ENCODE data around the gene ALOX15B. TPM values are rescaled to one million over a fixed set of nuclear protein-coding genes. Genes with fewer than 3 reads are reported as not detected.
A peak's percentile ranks its signal among the peaks of the same experiment; 100 is the strongest.

ALOX15B gene
- total and polyA plus RNA-seq, 2 of the 13 experiments (the other 11 are each of a cell fraction or from before 2014, with no cell fraction given) = not detected

DNA sequence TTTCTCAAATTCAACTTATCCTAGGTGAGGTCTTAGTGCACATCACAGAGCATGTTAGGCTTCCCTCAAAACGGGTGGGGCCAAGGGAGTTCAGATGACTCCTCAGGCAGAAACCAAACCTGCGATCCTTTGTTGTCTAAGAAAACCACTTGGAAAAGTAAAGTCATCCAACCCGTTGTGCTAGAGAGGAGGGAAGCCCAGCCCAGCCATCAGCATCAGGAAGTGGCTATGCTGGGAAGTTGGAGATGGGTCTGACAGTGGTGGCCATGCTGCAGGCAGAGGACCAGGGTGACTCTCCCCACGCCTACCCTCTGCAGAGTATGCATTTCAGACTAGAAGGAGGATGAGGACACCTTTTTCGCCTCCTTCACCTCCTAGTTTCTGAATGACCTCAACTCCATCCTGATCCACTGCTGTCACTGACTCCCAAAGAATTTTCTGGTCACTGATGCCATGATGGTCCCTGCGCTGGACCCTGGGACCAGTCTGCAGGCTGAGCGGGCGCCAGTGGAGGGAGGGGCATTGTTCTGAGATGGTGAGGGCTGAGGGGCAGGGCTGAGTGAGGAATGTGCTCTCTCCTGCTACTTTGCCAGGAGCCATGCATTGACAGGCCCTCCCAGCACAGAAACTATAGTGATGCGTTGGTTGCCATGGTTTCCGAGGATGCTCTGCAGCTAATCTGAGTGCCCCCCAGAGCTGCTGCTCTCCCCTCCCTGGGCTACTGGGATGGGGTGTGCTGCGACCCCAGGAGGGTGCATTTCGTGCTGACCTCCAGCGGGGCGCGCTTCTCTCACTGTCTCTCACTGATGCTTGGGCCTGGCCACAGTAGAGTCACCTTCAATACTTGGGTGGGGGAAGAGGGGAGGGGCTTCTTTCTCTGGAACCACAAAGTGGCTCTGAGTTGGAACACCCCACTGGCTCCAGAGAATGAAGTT is 28.2 kb downstream of the ALOX15B start (continued):
- TF ChIP-seq, protein P1, sequence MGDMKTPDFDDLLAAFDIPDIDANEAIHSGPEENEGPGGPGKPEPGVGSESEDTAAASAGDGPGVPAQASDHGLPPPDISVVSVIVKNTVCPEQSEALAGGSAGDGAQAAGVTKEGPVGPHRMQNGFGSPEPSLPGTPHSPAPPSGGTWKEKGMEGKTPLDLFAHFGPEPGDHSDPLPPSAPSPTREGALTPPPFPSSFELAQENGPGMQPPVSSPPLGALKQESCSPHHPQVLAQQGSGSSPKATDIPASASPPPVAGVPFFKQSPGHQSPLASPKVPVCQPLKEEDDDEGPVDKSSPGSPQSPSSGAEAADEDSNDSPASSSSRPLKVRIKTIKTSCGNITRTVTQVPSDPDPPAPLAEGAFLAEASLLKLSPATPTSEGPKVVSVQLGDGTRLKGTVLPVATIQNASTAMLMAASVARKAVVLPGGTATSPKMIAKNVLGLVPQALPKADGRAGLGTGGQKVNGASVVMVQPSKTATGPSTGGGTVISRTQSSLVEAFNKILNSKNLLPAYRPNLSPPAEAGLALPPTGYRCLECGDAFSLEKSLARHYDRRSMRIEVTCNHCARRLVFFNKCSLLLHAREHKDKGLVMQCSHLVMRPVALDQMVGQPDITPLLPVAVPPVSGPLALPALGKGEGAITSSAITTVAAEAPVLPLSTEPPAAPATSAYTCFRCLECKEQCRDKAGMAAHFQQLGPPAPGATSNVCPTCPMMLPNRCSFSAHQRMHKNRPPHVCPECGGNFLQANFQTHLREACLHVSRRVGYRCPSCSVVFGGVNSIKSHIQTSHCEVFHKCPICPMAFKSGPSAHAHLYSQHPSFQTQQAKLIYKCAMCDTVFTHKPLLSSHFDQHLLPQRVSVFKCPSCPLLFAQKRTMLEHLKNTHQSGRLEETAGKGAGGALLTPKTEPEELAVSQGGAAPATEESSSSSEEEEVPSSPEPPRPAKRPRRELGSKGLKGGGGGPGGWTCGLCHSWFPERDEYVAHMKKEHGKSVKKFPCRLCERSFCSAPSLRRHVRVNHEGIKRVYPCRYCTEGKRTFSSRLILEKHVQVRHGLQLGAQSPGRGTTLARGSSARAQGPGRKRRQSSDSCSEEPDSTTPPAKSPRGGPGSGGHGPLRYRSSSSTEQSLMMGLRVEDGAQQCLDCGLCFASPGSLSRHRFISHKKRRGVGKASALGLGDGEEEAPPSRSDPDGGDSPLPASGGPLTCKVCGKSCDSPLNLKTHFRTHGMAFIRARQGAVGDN (CRISPR knock-in tag; IDR thresholded peaks at IDR 0.05) = peak; percentile 41
- TF ChIP-seq, protein P2, sequence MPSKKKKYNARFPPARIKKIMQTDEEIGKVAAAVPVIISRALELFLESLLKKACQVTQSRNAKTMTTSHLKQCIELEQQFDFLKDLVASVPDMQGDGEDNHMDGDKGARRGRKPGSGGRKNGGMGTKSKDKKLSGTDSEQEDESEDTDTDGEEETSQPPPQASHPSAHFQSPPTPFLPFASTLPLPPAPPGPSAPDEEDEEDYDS (CRISPR knock-in tag; IDR thresholded peaks at IDR 0.05) = no peak
- TF ChIP-seq ZMYM3 (CRISPR knock-in tag; IDR thresholded peaks at IDR 0.05) (no peak), HOXA7 (CRISPR knock-in tag; IDR thresholded peaks at IDR 0.05) (0 out of 2 replicates have a peak, but pooled peaks have one; percentile 9), POLR2A (IDR thresholded peaks at IDR 0.05; ENCODE audit: insufficient read depth in 1 of 2, low read depth in 2 of 2, low read length in 2 of 2) (peak in 1 of 2 experiments; percentile 45; a peak in 1 of 4 replicates), ZNF772 (CRISPR knock-in tag; IDR thresholded peaks at IDR 0.05) (no peak; the same call in 1 of the 2 replicates), ZNF891 (CRISPR knock-in tag; IDR thresholded peaks at IDR 0.05) (no peak), MIXL1 (CRISPR knock-in tag; IDR thresholded peaks at IDR 0.05) (no peak), AGO1 (IDR thresholded peaks at IDR 0.05; ENCODE audit: low read depth, low read length, poor library complexity, severe bottlenecking) (peak; percentile 91), ZBTB7A (CRISPR knock-in tag; IDR thresholded peaks at IDR 0.05) (peak; percentile 21; the same call in 1 of the 2 replicates), PHB2 (IDR thresholded peaks at IDR 0.05; ENCODE audit: partially characterized antibody) (no peak), HDAC1 (CRISPR knock-in tag; IDR thresholded peaks at IDR 0.05) (peak; percentile 25; the same call in 1 of the 2 replicates), KDM5B (CRISPR knock-in tag; IDR thresholded peaks at IDR 0.05; ENCODE audit: borderline replicate concordance) (0 out of 2 replicates have a peak, but pooled peaks have one; percentile 47), XBP1 (CRISPR knock-in tag; IDR thresholded peaks at IDR 0.05) (no peak)
- TF ChIP-seq, protein P3, sequence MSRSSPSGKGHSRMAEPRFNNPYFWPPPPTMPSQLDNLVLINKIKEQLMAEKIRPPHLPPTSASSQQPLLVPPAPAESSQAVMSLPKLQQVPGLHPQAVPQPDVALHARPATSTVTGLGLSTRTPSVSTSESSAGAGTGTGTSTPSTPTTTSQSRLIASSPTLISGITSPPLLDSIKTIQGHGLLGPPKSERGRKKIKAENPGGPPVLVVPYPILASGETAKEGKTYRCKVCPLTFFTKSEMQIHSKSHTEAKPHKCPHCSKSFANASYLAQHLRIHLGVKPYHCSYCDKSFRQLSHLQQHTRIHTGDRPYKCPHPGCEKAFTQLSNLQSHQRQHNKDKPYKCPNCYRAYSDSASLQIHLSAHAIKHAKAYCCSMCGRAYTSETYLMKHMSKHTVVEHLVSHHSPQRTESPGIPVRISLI (CRISPR knock-in tag; IDR thresholded peaks at IDR 0.05; ENCODE audit: borderline replicate concordance) = no peak
- TF ChIP-seq, protein P4, sequence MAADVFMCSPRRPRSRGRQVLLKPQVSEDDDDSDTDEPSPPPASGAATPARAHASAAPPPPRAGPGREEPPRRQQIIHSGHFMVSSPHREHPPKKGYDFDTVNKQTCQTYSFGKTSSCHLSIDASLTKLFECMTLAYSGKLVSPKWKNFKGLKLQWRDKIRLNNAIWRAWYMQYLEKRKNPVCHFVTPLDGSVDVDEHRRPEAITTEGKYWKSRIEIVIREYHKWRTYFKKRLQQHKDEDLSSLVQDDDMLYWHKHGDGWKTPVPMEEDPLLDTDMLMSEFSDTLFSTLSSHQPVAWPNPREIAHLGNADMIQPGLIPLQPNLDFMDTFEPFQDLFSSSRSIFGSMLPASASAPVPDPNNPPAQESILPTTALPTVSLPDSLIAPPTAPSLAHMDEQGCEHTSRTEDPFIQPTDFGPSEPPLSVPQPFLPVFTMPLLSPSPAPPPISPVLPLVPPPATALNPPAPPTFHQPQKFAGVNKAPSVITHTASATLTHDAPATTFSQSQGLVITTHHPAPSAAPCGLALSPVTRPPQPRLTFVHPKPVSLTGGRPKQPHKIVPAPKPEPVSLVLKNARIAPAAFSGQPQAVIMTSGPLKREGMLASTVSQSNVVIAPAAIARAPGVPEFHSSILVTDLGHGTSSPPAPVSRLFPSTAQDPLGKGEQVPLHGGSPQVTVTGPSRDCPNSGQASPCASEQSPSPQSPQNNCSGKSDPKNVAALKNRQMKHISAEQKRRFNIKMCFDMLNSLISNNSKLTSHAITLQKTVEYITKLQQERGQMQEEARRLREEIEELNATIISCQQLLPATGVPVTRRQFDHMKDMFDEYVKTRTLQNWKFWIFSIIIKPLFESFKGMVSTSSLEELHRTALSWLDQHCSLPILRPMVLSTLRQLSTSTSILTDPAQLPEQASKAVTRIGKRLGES (CRISPR knock-in tag; IDR thresholded peaks at IDR 0.05; ENCODE audit: borderline replicate concordance) = no peak
- TF ChIP-seq, protein P5, sequence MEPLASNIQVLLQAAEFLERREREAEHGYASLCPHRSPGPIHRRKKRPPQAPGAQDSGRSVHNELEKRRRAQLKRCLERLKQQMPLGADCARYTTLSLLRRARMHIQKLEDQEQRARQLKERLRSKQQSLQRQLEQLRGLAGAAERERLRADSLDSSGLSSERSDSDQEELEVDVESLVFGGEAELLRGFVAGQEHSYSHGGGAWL (CRISPR knock-in tag; IDR thresholded peaks at IDR 0.05) = no peak
